ENCODE results near the gene WDFY2.

DNA sequence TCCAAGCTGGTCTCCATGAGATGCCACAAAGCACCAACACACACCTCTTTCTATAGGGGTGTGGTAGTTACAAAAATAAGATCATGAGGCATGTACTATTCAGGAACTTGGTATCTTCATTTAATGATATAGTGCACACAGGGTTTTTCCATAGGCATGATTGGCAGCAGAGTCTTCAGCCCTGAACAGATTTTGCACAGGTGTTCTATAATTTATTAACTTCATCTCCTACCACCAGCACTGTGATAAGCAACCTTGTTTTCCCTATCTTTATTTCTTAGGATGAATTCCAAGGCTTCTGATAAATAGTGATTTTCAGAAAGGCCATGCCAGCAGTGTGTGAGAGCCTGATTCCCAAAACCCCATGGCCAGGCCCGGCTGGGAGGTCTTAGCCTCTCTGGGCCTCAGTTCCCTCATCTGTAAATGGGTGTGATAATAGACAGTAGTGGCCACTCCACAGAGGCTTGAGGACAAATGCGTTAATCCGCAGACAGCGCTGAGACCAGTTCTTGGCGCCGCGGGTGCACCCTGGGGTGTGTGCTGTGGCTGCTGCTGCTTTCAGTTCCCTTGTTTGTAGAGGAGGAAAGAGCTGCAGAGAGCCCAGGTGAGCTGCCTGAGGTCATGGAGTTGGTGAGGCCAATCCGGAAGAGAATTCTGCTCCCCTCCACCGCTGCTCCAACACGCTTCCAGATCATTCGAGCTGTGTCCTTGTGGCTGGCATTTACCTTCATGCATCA lies 186.6 kb downstream of the WDFY2 start:
- TF ChIP-seq EZH2 (IDR thresholded peaks at IDR 0.05; ENCODE audit: insufficient read depth, poor library complexity, severe bottlenecking) (no peak), EZH2phosphoT487 (IDR thresholded peaks at IDR 0.05; ENCODE audit: insufficient read depth, low read depth) (no peak)

Data from GM23248 (cell line).